LNCaP clone FGC (cell line): ENCODE measurements around the gene FHL1.

Experiments used
- DNase-seq: peaks from one replicate; pipeline ENCODE4 v3.0.0-alpha.2; 2011; ENCODE audit warnings: low read depth
- H3K4me3 ChIP-seq: 2 replicates; pipeline ENCODE4 v1.5.1; 2011; ENCODE audit warnings: mild to moderate bottlenecking, low read depth, low read length, control low read depth
- CTCF ChIP-seq: IDR thresholded peaks from 2 replicates; pipeline ENCODE4 v1.5.1; 2012; ENCODE audit warnings: mild to moderate bottlenecking; ENCODE audit not compliant: control insufficient read depth, insufficient read depth; ENCODE audit errors: extremely low read depth

Gene FHL1

GRCh38 chrX:136192839-136193414 is 45.6 kb downstream of the FHL1 start:
- no peak for DNase-seq
- no peak for TF ChIP-seq CTCF

DNA sequence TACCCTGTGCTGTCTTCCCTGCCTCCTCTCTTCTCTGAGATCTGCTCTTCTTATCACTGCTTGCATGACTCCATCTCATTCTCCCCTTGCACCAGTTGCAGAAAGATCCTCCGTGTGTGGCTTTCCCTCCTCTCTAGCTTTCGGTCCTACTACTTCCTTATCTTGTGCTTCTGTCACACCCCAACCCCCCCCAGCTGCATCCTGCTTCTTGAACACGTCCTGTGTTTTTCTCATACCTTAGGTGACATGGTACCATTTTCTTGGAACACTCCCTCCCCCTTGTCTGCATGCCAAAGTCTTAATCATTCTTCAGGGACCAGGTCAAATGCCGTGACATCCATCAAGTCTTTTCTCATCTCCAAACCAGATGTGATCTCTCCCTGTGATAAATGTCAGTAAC is 46.4 kb downstream of the FHL1 start:
- H3K4me3 ChIP-seq: no peak overlapping the region
- no peak for DNase-seq
- TF ChIP-seq CTCF: no peak

More at GRCh38 chrX:136192839-136193414, 45.6 kb downstream of the FHL1 start:
- no peak overlapping the region for H3K4me3 ChIP-seq

DNA sequence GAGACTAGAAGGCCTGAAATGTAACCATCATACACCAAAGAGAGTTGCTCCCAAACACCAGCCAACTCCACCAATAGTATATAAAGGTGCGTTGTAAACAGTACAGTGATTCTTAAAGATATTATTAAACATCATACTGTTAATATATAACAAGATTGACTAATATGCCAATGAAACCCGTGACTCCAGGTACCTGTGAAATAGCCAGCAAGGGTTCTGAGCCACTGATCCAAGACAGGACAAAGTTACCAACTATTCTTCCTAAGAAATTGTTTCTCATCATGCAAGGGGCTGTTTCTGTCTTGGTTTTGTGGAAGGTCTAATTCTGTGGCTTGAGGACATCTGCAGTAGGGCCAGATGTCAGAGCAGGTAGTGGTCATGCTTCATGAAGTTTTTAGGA is 47.2 kb downstream of the FHL1 start:
- no peak overlapping the region for H3K4me3 ChIP-seq
- DNase-seq: no peak
- no peak for TF ChIP-seq CTCF

GRCh38 chrX:136195247-136195646 is 47.9 kb downstream of the FHL1 start:
- DNase-seq: no peak
- no peak overlapping the region for H3K4me3 ChIP-seq
- no peak for TF ChIP-seq CTCF

DNA sequence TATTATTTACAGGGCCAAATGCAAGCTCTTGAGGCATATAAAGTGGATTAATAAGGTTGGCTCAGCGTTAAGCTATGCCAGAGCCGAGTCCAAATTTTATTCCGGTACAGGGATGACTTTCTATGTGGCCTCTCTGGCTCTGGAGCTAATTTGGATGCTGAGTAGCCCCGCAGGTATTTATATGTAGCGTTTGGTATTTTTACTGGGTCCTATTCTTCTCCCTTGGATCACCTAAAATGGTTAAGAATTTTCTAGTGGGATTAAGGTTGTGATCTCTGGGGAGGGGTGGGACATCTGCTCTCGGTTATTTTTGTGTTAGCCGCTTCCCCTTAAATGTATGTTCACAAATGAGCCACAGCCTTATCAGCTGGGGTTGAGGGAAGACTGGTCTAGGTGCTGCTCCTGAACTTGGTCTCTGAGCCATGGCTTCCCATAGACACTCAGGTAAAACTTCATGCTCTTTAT is 49.4 kb downstream of the FHL1 start:
- H3K4me3 ChIP-seq: no peak overlapping the region
- TF ChIP-seq CTCF: no peak
- DNase-seq: no peak

DNA sequence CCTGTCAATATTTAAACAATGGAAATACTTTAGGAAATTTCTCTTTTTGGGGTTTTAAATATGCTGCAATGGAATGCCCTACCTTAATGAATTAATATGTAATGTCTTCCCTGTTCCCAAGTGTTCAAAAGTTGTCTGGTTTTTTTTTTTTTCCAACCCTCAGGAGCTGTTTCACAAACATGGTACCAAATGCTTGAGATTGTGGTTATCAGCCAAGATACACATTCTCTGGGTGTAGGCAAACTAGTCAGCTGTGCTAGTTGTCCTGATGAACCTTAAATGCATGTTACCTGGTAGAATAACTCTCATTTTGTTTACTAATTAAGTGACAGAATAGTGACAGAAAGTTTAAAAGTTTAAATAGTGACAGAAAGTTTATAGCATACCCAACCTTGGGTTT is 50.7 kb downstream of the FHL1 start:
- H3K4me3 ChIP-seq: no peak overlapping the region
- no peak for TF ChIP-seq CTCF
- no peak for DNase-seq

GRCh38 chrX:136198678-136199243 is 51.4 kb downstream of the FHL1 start:
- no peak overlapping the region for H3K4me3 ChIP-seq
- no peak for TF ChIP-seq CTCF
- no peak for DNase-seq
